ENCODE measurements around the gene SHPK. TPM values are rescaled to one million over a fixed set of nuclear protein-coding genes. Genes with fewer than 3 reads are reported as not detected.

The SHPK gene
- total RNA-seq, 1 experiment from 2014 or later = 8.4 TPM

GRCh38 chr17:3610523-3610922 lies 25.5 kb downstream of the SHPK start:
- Histone ChIP-seq H3K4me1 (ENCODE audit: control insufficient read depth, insufficient read depth, low read length) (no peaks in the 10 kb centered on the region), H3K27me3 (ENCODE audit: control insufficient read depth, insufficient read depth, low read length) (no peaks in the 10 kb centered on the region), H3K9me3 (ENCODE audit: control insufficient read depth, insufficient read depth, low read depth, low read length) (no peaks in the 10 kb centered on the region), H3K27ac (ENCODE audit: low read length) (no peak overlapping the region), H3K4me3 (ENCODE audit: low read depth in 2 of 2, low read length in 2 of 2) (no peak overlapping the region), H3K36me3 (ENCODE audit: control insufficient read depth, insufficient read depth, low read length) (no peaks in the 10 kb centered on the region)
- CTCF ChIA-PET = no interaction called here
- DNase-seq (ENCODE audit: low read depth, low spot score) (no peak), ATAC-seq (no peak)
- in situ Hi-C loops (cut with HindIII; ENCODE audit: low pct_unique_long_range_greater_than_20kb, low sequenced_read_pairs) = no loop called here
- BruUV-seq (replicated peaks) = no TSS peak
- intact Hi-C loops (cut with micrococcal nuclease; ENCODE audit: unreplicated experiment) = no loop called here
- POLR2A ChIA-PET = no interaction called here
- TF ChIP-seq REST (IDR thresholded peaks at IDR 0.05; ENCODE audit: insufficient read depth in 1 of 2, low read depth in 2 of 2, low read length in 1 of 2) (no peak), SIN3A (IDR thresholded peaks at IDR 0.05; ENCODE audit: borderline replicate concordance, insufficient read depth, low read depth, low read length) (no peak), CTCF (IDR thresholded peaks at IDR 0.05) (no peak), TCF7L2 (IDR thresholded peaks at IDR 0.05; ENCODE audit: low read depth, low read length) (no peak), POLR2AphosphoS5 (IDR thresholded peaks at IDR 0.05; ENCODE audit: low read depth, low read length) (no peak)

GRCh38 chr17:3609689-3610088 lies 26.4 kb downstream of the SHPK start:
- TF ChIP-seq TCF7L2 (IDR thresholded peaks at IDR 0.05; ENCODE audit: low read depth, low read length) (no peak), REST (IDR thresholded peaks at IDR 0.05; ENCODE audit: insufficient read depth in 1 of 2, low read depth in 2 of 2, low read length in 1 of 2) (no peak), CTCF (IDR thresholded peaks at IDR 0.05) (no peak), POLR2AphosphoS5 (IDR thresholded peaks at IDR 0.05; ENCODE audit: low read depth, low read length) (no peak), SIN3A (IDR thresholded peaks at IDR 0.05; ENCODE audit: borderline replicate concordance, insufficient read depth, low read depth, low read length) (no peak)
- ATAC-seq = no peak
- no peak for DNase-seq (ENCODE audit: low read depth, low spot score)
- Histone ChIP-seq H3K27me3 (ENCODE audit: control insufficient read depth, insufficient read depth, low read length) (no peaks in the 10 kb centered on the region), H3K27ac (ENCODE audit: low read length) (no peak overlapping the region), H3K4me1 (ENCODE audit: control insufficient read depth, insufficient read depth, low read length) (no peaks in the 10 kb centered on the region), H3K4me3 (ENCODE audit: low read depth in 2 of 2, low read length in 2 of 2) (no peak overlapping the region), H3K9me3 (ENCODE audit: control insufficient read depth, insufficient read depth, low read depth, low read length) (no peaks in the 10 kb centered on the region), H3K36me3 (ENCODE audit: control insufficient read depth, insufficient read depth, low read length) (no peaks in the 10 kb centered on the region)
- POLR2A ChIA-PET = no interaction called here
- BruUV-seq (replicated peaks) = no TSS peak
- CTCF ChIA-PET = no interaction called here
- intact Hi-C loops (cut with micrococcal nuclease; ENCODE audit: unreplicated experiment) (no loop called here), in situ Hi-C loops (cut with HindIII; ENCODE audit: low pct_unique_long_range_greater_than_20kb, low sequenced_read_pairs) (no loop called here)

All from Panc1 (cell line).